H1 (cell line): ENCODE results near the gene HLA-DRB1. TPM values are rescaled to one million over a fixed set of nuclear protein-coding genes. Genes with fewer than 3 reads are reported as not detected.

ENCODE experiments used
- CTCF ChIA-PET: fragments of 300-600 bp; sonication (Branson Sonifier 250); formaldehyde crosslinking; loops from one replicate; lab custom pipeline; 2021; ENCODE audit not compliant: partially characterized antibody; lab: Charles Lee
- POLR2A ChIA-PET: fragments of 300-600 bp; sonication (Branson Sonifier 250); formaldehyde crosslinking; loops from one replicate; lab custom pipeline; 2021; ENCODE audit warnings: inconsistent platforms; ENCODE audit not compliant: partially characterized antibody; lab: Charles Lee
- DNase-seq, 2 experiments: peaks; one replicate each; pipeline versions ENCODE4 v3.0.0 to v3.0.0-alpha.2; 2010 to 2022; ENCODE audit warnings: low spot score in 2 of 2, low read depth in 1 of 2, mixed read lengths in 1 of 2
- FAIRE-seq: peaks from 2 replicates; lab custom pipeline; 2011; peaks lifted over from hg19 to GRCh38; lab: Jason Lieb, UNC
- H2AFZ ChIP-seq: 2 replicates; pipeline ENCODE4 v1.8.1; 2012; ENCODE audit warnings: low read length, inconsistent platforms
- H2AK5ac ChIP-seq: 2 replicates; pipeline ENCODE4 v1.6.1; 2013; ENCODE audit warnings: low read depth, low read length
- H2BK120ac ChIP-seq: replicated peaks from 2 replicates; pipeline ENCODE3; 2013; ENCODE audit warnings: low read depth, low read length, inconsistent platforms
- H2BK12ac ChIP-seq: 2 replicates; pipeline ENCODE4 v1.6.1; 2013; ENCODE audit warnings: low read depth, low read length
- H2BK15ac ChIP-seq: 2 replicates; pipeline ENCODE4 v1.6.1; 2013; ENCODE audit warnings: low read length
- H2BK20ac ChIP-seq: 2 replicates; pipeline ENCODE4 v1.6.1; 2013; ENCODE audit warnings: low read length
- H2BK5ac ChIP-seq: 2 replicates; pipeline ENCODE4 v1.6.1; 2013; ENCODE audit warnings: low read depth, low read length
- H3K14ac ChIP-seq: 2 replicates; pipeline ENCODE4 v1.6.1; 2013; ENCODE audit warnings: inconsistent platforms; ENCODE audit not compliant: insufficient read length
- H3K18ac ChIP-seq: 2 replicates; pipeline ENCODE4 v1.6.1; 2013; ENCODE audit warnings: low read length; ENCODE audit errors: extremely low read depth
- H3K23ac ChIP-seq: 2 replicates; pipeline ENCODE4 v1.6.1; 2013; ENCODE audit warnings: inconsistent platforms; ENCODE audit not compliant: insufficient read length
- H3K23me2 ChIP-seq: 2 replicates; pipeline ENCODE4 v1.6.1; 2013; ENCODE audit warnings: low read depth, low read length
- H3K27ac ChIP-seq: 2 replicates; pipeline ENCODE4 v1.6.1; 2011; ENCODE audit warnings: low read depth, low read length, inconsistent platforms
- H3K27me3 ChIP-seq, 4 experiments: replicated peaks in 1 of 4; 1 replicate in 1 of 4; 2 replicates in 3 of 4; pipeline versions ENCODE4 v1.6.1 to v1.8.1; 2011 to 2013; ENCODE audit warnings: low read length in 3 of 4, mild to moderate bottlenecking in 3 of 4, inconsistent platforms in 2 of 4, mixed read lengths in 2 of 4, moderate library complexity in 1 of 4; ENCODE audit not compliant: control insufficient read depth in 3 of 4, insufficient read depth in 3 of 4; ENCODE audit errors: extremely low read depth in 1 of 4
- H3K36me3 ChIP-seq, 4 experiments: 2 replicates each; pipeline versions ENCODE4 v1.6.1 to v1.8.1; 2011 to 2013; ENCODE audit warnings: mild to moderate bottlenecking in 4 of 4, low read length in 3 of 4, moderate library complexity in 2 of 4, control low read depth in 1 of 4, inconsistent platforms in 1 of 4; ENCODE audit not compliant: insufficient read depth in 4 of 4, control insufficient read depth in 2 of 4
- H3K4ac ChIP-seq: replicated peaks from 2 replicates; pipeline ENCODE3; 2013; ENCODE audit warnings: low read length, low read depth, mixed read lengths, inconsistent platforms; ENCODE audit not compliant: insufficient read length
- H3K4me1 ChIP-seq, 4 experiments: replicated peaks in 1 of 4; 1 replicate in 1 of 4; 2 replicates in 3 of 4; pipeline versions ENCODE4 v1.6.1 to v1.8.1; 2011 to 2013; ENCODE audit warnings: low read length in 3 of 4, inconsistent platforms in 2 of 4, mixed read lengths in 1 of 4; ENCODE audit not compliant: insufficient read depth in 4 of 4, control insufficient read depth in 3 of 4
- H3K4me2 ChIP-seq, 2 experiments: 2 replicates each; pipeline versions ENCODE4 v1.6.1 to v1.8.1; 2011 to 2013; ENCODE audit warnings: low read depth in 2 of 2, low read length in 2 of 2, control low read depth in 1 of 2, inconsistent platforms in 1 of 2, mild to moderate bottlenecking in 1 of 2; ENCODE audit not compliant: insufficient read depth in 1 of 2
- H3K4me3 ChIP-seq, 4 experiments: fragments of 200-600, 300-600 bp in 1 of 4; sonication (generic), shearing (Covaris generic), sonication (Bioruptor Twin) in 1 of 4; 2 replicates each; pipeline versions ENCODE4 v1.5.1 to v1.8.1; 2011 to 2016; ENCODE audit warnings: low read length in 4 of 4, low read depth in 3 of 4, control low read depth in 2 of 4, inconsistent platforms in 2 of 4, mild to moderate bottlenecking in 2 of 4, mixed read lengths in 1 of 4, moderate library complexity in 1 of 4; ENCODE audit not compliant: insufficient read depth in 2 of 4; ENCODE audit errors: extremely low read depth in 1 of 4
- H3K56ac ChIP-seq: replicated peaks from 2 replicates; pipeline ENCODE3; 2013; ENCODE audit warnings: low read depth, mild to moderate bottlenecking, mixed read lengths, low read length, inconsistent platforms; ENCODE audit not compliant: insufficient read length
- H3K79me1 ChIP-seq: 2 replicates; pipeline ENCODE4 v1.6.1; 2013; ENCODE audit warnings: low read depth, low read length, control low read depth
- H3K79me2 ChIP-seq, 2 experiments: 2 replicates each; pipeline versions ENCODE4 v1.6.1 to v1.8.1; 2012 to 2013; ENCODE audit warnings: low read length in 2 of 2, mild to moderate bottlenecking in 2 of 2, inconsistent platforms in 1 of 2; ENCODE audit not compliant: insufficient read depth in 2 of 2, control insufficient read depth in 1 of 2
- H3K9ac ChIP-seq, 4 experiments: replicated peaks in 1 of 4; 1 replicate in 1 of 4; 2 replicates in 3 of 4; pipeline versions ENCODE4 v1.6.1 to v1.8.1; 2011 to 2013; ENCODE audit warnings: low read depth in 3 of 4, low read length in 3 of 4, control low read depth in 2 of 4, mild to moderate bottlenecking in 2 of 4, moderate library complexity in 2 of 4, inconsistent platforms in 1 of 4; ENCODE audit errors: extremely low read depth in 1 of 4
- H3K9me3 ChIP-seq, 2 experiments: 2 replicates each; pipeline versions ENCODE4 v1.6.1 to v1.8.1; 2012 to 2013; ENCODE audit warnings: mild to moderate bottlenecking in 2 of 2, moderate library complexity in 2 of 2, control low read depth in 1 of 2, inconsistent platforms in 1 of 2, low read depth in 1 of 2, low read length in 1 of 2, mixed read lengths in 1 of 2; ENCODE audit not compliant: insufficient read depth in 2 of 2
- H4K20me1 ChIP-seq, 2 experiments: replicated peaks in 1 of 2; 2 replicates each; pipeline versions ENCODE3 to v1.8.1; 2011 to 2013; ENCODE audit warnings: inconsistent platforms in 2 of 2, low read length in 2 of 2, mild to moderate bottlenecking in 1 of 2; ENCODE audit not compliant: insufficient read depth in 2 of 2, control insufficient read depth in 1 of 2
- H4K5ac ChIP-seq: 2 replicates; pipeline ENCODE4 v1.6.1; 2013; ENCODE audit warnings: low read length, low read depth, mixed read lengths, inconsistent platforms; ENCODE audit not compliant: insufficient read length
- H4K8ac ChIP-seq: 2 replicates; pipeline ENCODE4 v1.8.0; 2013; ENCODE audit warnings: mild to moderate bottlenecking, moderate library complexity, low read length, inconsistent platforms; ENCODE audit not compliant: insufficient read depth; ENCODE audit errors: extremely low read depth
- H4K91ac ChIP-seq: replicated peaks from 2 replicates; pipeline ENCODE3; 2013; ENCODE audit warnings: low read length, mixed read lengths, inconsistent platforms; ENCODE audit not compliant: insufficient read length
- BACH1 ChIP-seq: IDR thresholded peaks from 2 replicates; pipeline ENCODE4 v1.6.1; 2012; ENCODE audit warnings: low read length, improper control_type of control experiment
- BCL11A ChIP-seq, 2 experiments: IDR thresholded peaks; one replicate each; pipeline ENCODE4 v1.6.1; 2011; ENCODE audit warnings: low read depth in 2 of 2, low read length in 2 of 2, mild to moderate bottlenecking in 2 of 2
- BRCA1 ChIP-seq: IDR thresholded peaks from 2 replicates; pipeline ENCODE4 v1.6.1; 2012; ENCODE audit warnings: low read depth, low read length, improper control_type of control experiment
- CBX5 ChIP-seq: fragments of 300-800, 300-1000 bp; sonication (generic); IDR thresholded peaks from 2 replicates; pipeline ENCODE4 v1.7.1; 2016; ENCODE audit warnings: antibody characterized with exemption, low read length, low read depth
- EZH2 ChIP-seq: fragments of 200-600 bp; sonication (generic); IDR thresholded peaks from 2 replicates; pipeline ENCODE4 v1.7.1; 2012; ENCODE audit warnings: low read depth, mild to moderate bottlenecking, moderate library complexity, low read length, inconsistent platforms; ENCODE audit not compliant: severe bottlenecking
- FOSL1 ChIP-seq: IDR thresholded peaks from 2 replicates; pipeline ENCODE4 v1.6.1; 2011; ENCODE audit warnings: mild to moderate bottlenecking, low read depth, low read length, moderate library complexity; ENCODE audit not compliant: insufficient read depth
- HDAC6 ChIP-seq: IDR thresholded peaks from one replicate; pipeline ENCODE4 v1.7.1; 2012; ENCODE audit warnings: low read depth, mild to moderate bottlenecking, inconsistent platforms, low read length, moderate library complexity
- JUND ChIP-seq: IDR thresholded peaks from 2 replicates; pipeline ENCODE4 v1.6.1; 2011; ENCODE audit warnings: mild to moderate bottlenecking, improper control_type of control experiment, low read length
- MAFK ChIP-seq: IDR thresholded peaks from 2 replicates; pipeline ENCODE4 v1.6.1; 2012; ENCODE audit warnings: low read depth, mild to moderate bottlenecking, improper control_type of control experiment, low read length
- NANOG ChIP-seq: IDR thresholded peaks from 2 replicates; pipeline ENCODE4 v1.6.1; 2011; ENCODE audit warnings: low read length, low read depth, mild to moderate bottlenecking, inconsistent platforms; ENCODE audit not compliant: insufficient read depth, poor library complexity, severe bottlenecking
- POLR2A ChIP-seq, 2 experiments: IDR thresholded peaks; 1 replicate in 1 of 2; 2 replicates in 1 of 2; pipeline ENCODE4 v1.6.1; 2011; ENCODE audit warnings: low read depth in 2 of 2, low read length in 2 of 2, mild to moderate bottlenecking in 2 of 2; ENCODE audit errors: control extremely low read depth in 1 of 2
- POLR2AphosphoS5 ChIP-seq: IDR thresholded peaks from 2 replicates; pipeline ENCODE4 v1.6.1; 2011; ENCODE audit warnings: low read depth, low read length
- POU5F1 ChIP-seq: IDR thresholded peaks from 2 replicates; pipeline ENCODE4 v1.6.1; 2011; ENCODE audit warnings: low read depth, mild to moderate bottlenecking, low read length, moderate library complexity
- SP2 ChIP-seq: IDR thresholded peaks from 2 replicates; pipeline ENCODE4 v1.6.1; 2012; ENCODE audit warnings: mild to moderate bottlenecking, low read length, inconsistent platforms
- SP4 ChIP-seq: IDR thresholded peaks from 2 replicates; pipeline ENCODE4 v1.6.1; 2012; ENCODE audit warnings: low read length, inconsistent platforms
- SRF ChIP-seq: IDR thresholded peaks from 2 replicates; pipeline ENCODE4 v1.6.1; 2011; ENCODE audit warnings: mild to moderate bottlenecking, low read depth, low read length, moderate library complexity
- TBP ChIP-seq: IDR thresholded peaks from 2 replicates; pipeline ENCODE4 v1.6.1; 2011; ENCODE audit warnings: low read depth, low read length, improper control_type of control experiment
- WGBS, 2 experiments: shearing (Covaris generic) in 1 of 2; methylation state at CpG; one replicate each; pipeline versions ENCODE4 v1.1.6 to v1.1.7; 2013 to 2015; ENCODE audit warnings: low lambda C conversion rate in 2 of 2, mixed read lengths in 2 of 2, inconsistent platforms in 1 of 2, low coverage in 1 of 2, missing lambda C conversion rate in 1 of 2; ENCODE audit not compliant: insufficient replicate concordance in 2 of 2, insufficient coverage in 1 of 2, insufficient read length in 1 of 2; ENCODE audit errors: extremely low coverage in 1 of 2, missing lambda C conversion rate in 1 of 2; 5-methylcytosine and 5-hydroxymethylcytosine counted together
- polyA plus RNA-seq, 7 experiments: library from polyadenylated mRNA; depleted of rRNA in 3 of 7; stranded (reverse) in 5 of 7; unstranded in 2 of 7; fragments of >200 nt in 5 of 7; fragments of 200-250 nt in 2 of 7; gene quantifications; 1 replicate in 5 of 7; 2 replicates in 1 of 7; 4 replicates in 1 of 7; pipeline versions ENCODE4 v1.2.1 to v1.2.3, GENCODE V29; 2011 to 2013; ENCODE audit warnings: missing spikeins in 2 of 7, mixed read lengths in 2 of 7
- total RNA-seq: library from RNA; stranded (reverse); fragmentation: NEBNext Ultra II Directional; extraction: Animal tissue kit (Norgen Biotek cat#: 25700); gene quantifications from 2 replicates; pipeline ENCODE4 v1.2.1, GENCODE V29; 2021

HLA-DRB1 gene
- total and polyA plus RNA-seq, 2 of the 8 experiments (the other 6 are each of a cell fraction or from before 2014, with no cell fraction given), result 6.7 to 7.5 TPM

DNA sequence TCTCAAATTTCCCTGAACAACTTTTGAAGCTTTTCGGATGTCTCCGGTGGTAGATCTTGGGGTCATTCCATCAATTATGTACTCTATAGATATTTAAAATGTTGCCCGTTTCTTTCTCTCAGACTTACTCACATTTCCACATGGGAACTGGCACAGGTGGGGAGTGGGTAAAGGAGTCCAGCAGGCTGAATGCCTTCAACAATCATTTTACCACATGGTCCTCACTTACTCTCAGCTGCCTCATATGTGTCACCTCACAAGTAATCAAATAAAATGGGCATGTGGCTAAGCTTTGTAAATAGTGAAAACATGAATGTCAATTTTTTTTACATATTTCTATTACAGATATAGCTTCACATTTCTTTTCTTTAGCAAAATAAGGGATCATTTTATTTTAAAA lies 48.2 kb upstream of the HLA-DRB1 start:
- no peaks in the 10 kb centered on the region for H3K4me1 ChIP-seq
- no peaks in the 10 kb centered on the region for H3K36me3 ChIP-seq
- no peaks in the 10 kb centered on the region for H3K79me2 ChIP-seq
- no peaks in the 10 kb centered on the region for H3K27me3 ChIP-seq
- H2BK20ac ChIP-seq, result no peak overlapping the region
- H3K27ac ChIP-seq, result no peak overlapping the region
- no peak for FAIRE-seq
- no peak overlapping the region for H4K8ac ChIP-seq
- H3K23ac ChIP-seq, result no peak overlapping the region
- no peak overlapping the region for H3K9ac ChIP-seq
- no peaks in the 10 kb centered on the region for H3K79me1 ChIP-seq
- no peak overlapping the region for H3K4me3 ChIP-seq
- CTCF ChIA-PET, result no interaction called here
- H4K91ac ChIP-seq, result no peak overlapping the region
- H4K20me1 ChIP-seq, result no peaks in the 10 kb centered on the region
- no peak overlapping the region for H3K4ac ChIP-seq
- H2BK120ac ChIP-seq, result no peak overlapping the region
- 61% methylated on average over 3 of the region's 3 CpGs; no CpG with 5 or more reads in 1 of the 2 experiments for WGBS, 2 experiments
- H3K9me3 ChIP-seq, result no peaks in the 10 kb centered on the region
- H2BK15ac ChIP-seq, result no peak overlapping the region
- no peak overlapping the region for H3K4me2 ChIP-seq
- no peak overlapping the region for H2AK5ac ChIP-seq
- TF ChIP-seq POU5F1 (no peak), TBP (no peak), NANOG (no peak), HDAC6 (no peak), SRF (no peak), POLR2AphosphoS5 (no peak), SP4 (no peak), FOSL1 (no peak), JUND (no peak), BRCA1 (no peak), BACH1 (no peak), POLR2A (IDR thresholded peaks at IDR 0.05; ENCODE audit: control extremely low read depth in 1 of 2, low read depth in 2 of 2, low read length in 2 of 2) (no peak), CBX5 (no peak), SP2 (no peak), BCL11A (IDR thresholded peaks at IDR 0.05; ENCODE audit: low read depth in 2 of 2, low read length in 2 of 2) (no peak), EZH2 (no peak), MAFK (no peak)
- TF ChIP-seq, all 59 proteins: peak for 0
- no peak overlapping the region for H3K14ac ChIP-seq
- POLR2A ChIA-PET, result no interaction called here
- H3K23me2 ChIP-seq, result no peaks in the 10 kb centered on the region
- no peak overlapping the region for H3K56ac ChIP-seq
- DNase-seq, result no peak
- no peak overlapping the region for H2BK5ac ChIP-seq
- no peak overlapping the region for H4K5ac ChIP-seq
- H2AFZ ChIP-seq, result no peak overlapping the region
- no peak overlapping the region for H3K18ac ChIP-seq
- H2BK12ac ChIP-seq, result no peak overlapping the region
